Measurements from ENCODE around the gene ZBTB18.

ZBTB18 gene

DNA sequence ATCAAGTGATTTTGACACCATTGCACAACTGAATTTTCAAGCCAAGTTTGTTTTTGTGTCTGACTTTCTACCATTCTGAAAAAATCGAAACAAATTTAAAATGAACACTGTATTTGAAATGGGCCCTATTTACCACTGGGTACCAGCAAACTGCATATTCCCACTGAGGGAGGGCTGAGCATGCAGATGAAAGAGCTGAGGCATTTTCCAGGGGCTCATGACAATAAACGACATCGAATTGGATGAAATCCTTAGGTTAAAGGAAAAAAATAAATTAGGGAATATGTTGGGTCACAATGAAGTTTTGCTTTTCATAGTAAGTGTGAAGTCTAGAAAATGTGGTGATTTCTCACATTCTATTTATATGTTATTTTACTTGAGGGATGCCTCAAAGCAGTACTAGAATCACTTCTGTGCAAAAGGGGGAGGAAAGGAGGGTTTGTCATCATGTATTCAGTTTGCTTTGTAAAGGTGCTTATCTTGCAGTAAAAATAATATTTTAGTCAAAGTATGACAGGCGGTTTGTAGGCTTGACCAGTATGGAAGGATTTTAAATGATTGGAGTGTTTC lies 11.2 kb downstream of the ZBTB18 start:
- DNase-seq (ENCODE audit: low read depth): no peak

DNA sequence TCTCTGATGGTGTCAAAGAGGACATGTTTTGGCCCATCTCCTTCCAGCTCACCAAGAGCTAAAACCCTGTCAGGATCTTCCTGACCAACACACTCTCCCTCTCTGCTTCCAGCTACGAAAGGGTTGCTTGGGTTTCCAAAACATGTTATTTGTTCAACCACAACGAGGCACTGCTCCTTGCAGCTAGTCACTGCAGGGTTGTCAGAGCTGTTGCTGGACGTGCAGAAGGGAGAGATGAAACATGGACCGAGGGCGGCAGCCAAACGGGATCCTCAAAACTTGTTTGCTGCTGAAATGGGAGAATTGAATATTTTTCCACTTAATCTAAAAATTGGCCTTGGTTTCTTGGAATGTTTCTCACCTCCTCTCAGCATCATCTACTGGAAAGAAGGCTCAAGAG lies 12.4 kb downstream of the ZBTB18 start:
- DNase-seq (ENCODE audit: low read depth): no peak

- DNase-seq (ENCODE audit: low read depth): no peak
Measured at GRCh38 chr1:244064621-244065020, 13.5 kb downstream of the ZBTB18 start.

DNA sequence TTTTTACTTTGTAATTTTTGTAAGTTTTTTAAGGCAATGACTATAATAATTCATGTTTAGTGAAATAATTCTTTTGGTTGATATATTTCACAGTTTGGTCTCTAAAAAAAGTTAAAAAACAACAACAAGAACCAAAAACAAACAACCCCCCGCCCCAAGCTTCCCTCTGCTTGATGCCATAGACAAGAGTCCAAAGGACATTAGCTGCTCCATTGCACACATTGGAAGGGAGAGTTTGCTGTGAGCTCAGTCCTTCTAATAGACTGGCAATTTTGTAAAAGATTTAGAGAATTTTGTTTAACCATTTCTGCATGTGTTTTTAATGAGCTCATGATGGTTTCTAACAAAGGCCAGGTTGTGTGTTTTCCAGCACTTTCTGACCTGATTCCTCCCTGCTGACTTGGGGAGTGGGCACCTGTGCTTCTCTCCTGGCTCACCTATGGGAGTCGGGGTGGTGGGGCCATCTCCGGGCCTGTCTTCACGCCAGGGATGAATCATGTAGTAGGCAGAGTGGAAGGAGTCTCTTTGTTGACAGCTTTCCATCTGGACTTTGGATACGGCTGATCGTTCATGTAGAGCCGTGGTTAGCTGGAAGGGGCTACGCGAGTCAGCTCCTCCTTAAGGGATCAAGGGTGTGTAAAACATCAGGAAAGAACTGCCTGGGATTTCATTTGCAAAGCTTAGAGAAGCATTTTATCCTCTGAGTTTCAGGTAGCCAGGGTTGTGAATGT lies 14.1 kb downstream of the ZBTB18 start:
- no peak for DNase-seq (ENCODE audit: low read depth)

- DNase-seq (ENCODE audit: low read depth): no peak
Measured at GRCh38 chr1:244065960-244066388, 14.9 kb downstream of the ZBTB18 start.

DNA sequence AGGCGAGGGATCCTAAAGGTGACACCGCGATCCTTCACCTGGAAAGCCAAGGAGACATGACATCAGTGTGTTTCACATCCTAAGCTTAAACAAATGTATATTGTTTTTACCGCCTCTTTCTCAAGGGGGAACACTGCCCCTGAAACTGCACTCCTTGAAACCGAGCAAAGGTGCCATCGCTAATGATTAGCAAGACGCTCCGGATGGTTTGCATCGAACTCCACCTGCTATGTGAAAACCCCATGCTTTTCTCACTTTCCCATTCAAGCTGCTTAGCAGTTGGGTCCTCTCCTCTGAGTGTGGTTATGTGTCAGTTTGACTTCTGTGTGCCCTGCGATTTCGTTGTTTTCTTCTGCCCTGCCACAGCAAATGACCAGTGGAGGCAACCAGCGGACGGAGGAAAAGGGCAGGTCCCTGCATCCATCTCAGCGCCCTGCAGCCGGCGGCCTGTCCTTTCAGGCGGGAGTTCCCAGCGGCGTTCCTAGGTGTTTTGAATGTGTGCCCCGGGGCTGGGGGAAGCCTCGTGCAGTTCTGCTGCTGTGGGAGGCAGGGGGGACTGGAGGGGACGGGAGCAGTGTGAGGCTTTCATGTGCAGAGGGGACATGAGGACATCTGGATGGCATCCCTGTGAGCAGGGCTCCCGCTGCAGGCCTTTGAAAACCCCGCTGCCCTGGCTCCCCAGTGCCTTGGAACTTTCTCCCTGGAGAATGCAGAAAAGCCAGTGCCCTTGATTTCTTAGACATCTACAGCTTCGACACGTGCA lies 16.1 kb downstream of the ZBTB18 start:
- DNase-seq (ENCODE audit: low read depth): no peak

DNA sequence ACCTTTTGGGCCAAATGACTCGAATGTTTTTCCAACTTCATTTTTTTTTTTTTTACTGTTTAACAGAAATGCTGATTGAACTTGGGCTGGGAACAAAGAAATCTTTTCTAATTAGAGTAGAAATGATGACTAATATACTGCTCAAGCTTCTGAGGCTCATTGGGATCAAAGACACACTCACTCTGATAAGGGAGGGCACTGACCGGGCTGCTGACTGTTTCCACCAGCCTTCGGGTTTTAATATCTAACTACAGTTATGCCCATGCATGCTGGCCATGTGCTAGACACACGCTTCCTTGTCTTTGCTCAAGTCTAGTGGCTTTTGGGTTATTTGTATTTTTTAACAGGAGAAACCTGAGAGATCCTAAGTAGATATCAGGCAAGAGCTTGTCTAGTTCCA lies 16.8 kb downstream of the ZBTB18 start:
- no peak for DNase-seq (ENCODE audit: low read depth)

DNA sequence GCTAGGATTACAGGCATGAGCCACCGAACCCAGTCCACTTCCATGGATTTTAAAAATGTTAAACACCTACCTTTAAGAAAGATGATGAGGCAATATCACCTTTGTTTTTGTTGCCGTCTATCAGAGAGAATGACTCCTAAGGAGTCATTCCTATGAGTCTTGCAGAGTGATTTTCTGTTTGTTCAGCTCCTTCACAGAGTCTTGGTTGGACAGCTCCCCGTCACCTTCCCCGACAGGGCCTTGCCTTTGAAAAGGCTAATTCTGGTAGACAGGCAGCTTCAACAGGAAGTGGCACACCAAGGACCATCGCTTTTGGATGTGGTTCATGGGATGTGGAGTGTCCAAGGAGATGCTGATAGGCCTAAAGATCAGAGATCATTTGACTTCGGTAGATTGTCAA lies 17.5 kb downstream of the ZBTB18 start:
- no peak for DNase-seq (ENCODE audit: low read depth)

DNA sequence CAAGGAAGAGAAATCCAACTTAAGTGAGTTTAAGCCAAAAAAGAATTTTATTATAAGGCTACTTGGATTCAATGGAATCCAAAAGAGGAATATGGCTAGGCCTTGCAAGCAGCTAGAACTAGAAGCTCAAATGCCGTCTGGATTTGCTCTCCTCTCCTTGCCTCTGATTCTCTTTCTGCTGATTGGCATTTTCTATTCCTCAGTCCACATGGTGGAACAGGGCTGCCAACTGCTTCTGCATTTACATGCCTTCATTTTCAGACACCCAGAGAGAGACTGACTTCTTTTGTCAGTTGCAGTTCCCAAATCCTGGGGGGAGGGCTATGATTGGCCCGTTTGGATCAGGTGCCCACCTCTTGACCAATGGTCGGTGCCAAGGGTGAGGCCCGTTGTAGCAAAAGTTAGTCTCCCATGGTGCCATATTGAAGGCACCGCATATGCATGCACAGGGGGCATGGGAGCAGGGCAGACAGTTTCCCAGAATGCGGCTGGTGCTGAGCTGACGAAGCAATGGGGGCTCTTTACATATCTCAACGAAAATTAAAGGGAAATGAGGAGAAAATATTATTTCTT lies 18.3 kb downstream of the ZBTB18 start:
- no peak for DNase-seq (ENCODE audit: low read depth)

GRCh38 chr1:244074559-244075171 lies 23.6 kb downstream of the ZBTB18 start:
- peak; percentile 53 for DNase-seq (ENCODE audit: low read depth)

- DNase-seq (ENCODE audit: low read depth): no peak
Measured at GRCh38 chr1:244075247-244075722, 24.2 kb downstream of the ZBTB18 start.

GRCh38 chr1:244076740-244077139 lies 25.7 kb downstream of the ZBTB18 start:
- DNase-seq (ENCODE audit: low read depth): no peak

DNA sequence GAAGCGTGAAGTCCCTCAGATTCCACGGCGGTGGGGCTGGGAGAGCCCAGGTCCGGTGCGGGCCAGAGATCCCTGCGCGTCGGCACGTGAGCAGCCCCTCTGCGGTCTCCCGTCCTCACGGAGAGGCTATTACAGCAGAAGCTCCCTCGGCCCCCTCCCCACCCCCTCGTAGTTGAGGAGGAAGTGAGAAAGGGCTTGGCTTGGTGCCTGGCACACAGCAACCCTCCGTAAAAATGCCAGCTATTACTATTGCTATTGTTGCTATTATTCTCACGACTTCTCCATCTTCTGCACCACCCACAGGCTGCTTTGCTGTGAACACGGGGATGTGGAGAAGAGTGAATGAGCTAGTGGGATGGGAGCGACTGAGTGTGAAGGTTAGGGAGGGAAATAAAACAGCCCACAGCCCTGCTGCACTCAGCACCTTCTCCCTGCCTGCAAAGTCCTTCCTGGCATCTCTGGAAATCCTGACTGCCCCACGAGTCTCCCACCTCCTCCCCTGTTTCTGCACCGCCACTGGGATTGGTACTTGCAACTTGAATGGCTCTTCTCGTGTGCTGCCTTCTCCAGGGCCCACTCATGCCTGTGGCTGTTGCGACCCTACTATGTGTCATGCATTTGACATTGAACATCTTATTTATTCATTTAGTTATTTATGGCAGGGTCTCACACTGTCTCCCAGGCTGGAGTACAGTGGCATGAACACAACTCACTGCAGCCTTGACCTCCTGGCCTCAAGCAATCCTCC lies 26.6 kb downstream of the ZBTB18 start:
- DNase-seq (ENCODE audit: low read depth): no peak

- DNase-seq (ENCODE audit: low read depth): no peak
Measured at GRCh38 chr1:244080343-244080929, 29.4 kb downstream of the ZBTB18 start.

GRCh38 chr1:244082969-244083368 lies 31.9 kb downstream of the ZBTB18 start:
- no peak for DNase-seq (ENCODE audit: low read depth)

DNA sequence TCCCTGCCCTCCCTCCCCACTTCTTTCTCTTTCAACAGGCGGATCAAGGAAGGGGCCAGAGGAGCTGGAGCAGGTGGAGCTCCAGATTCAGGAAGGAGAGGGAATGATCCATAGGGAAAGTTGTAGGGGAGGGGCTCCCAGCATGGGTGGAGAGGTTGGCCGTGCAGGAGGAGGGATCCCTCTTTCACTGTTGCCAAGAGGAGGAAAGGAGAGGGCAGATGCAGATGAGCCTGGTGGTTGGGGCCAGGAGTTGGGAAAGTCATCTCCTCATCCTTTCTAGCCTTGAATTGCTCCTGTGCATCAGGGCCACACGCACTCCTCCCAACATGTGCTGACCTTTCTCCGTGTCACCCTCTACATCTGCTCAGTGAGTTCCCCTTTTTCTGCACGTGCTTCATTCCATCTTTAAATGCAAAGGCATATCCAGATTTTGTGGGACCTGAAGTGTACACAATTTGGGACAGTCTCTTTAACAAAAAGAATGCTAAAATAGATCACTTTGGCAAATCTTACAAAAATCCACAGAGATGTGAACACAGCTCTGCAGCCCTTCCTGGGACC lies 32.4 kb downstream of the ZBTB18 start:
- no peak for DNase-seq (ENCODE audit: low read depth)

GRCh38 chr1:244084763-244085162 lies 33.7 kb downstream of the ZBTB18 start:
- DNase-seq (ENCODE audit: low read depth): no peak

GRCh38 chr1:244085891-244086290 lies 34.8 kb downstream of the ZBTB18 start:
- DNase-seq (ENCODE audit: low read depth): no peak

DNA sequence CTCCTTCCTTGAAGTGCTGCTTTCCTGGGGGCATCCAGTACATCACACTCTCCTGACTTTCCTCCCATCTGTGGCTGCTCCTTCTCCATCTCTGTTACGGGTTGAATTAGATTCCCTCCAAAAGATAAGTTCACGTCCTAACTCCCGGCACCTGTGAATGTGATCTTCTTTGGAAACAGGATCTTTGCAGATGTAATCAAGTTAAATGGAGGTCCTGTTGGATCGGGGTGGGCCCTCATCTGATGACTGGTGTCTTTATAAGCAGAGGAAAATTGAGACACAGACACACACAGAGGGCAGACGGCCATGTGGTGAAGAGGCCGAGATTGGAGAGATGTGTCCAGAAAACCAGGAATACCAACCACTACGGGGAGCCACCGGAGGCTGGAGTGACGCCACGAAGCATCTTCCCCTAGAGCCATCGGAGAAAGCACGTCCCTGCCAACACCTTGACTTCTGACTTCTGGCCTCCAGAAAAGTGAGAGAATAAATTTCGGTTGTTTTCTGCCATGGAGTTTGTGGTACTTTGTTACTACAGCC lies 36.0 kb downstream of the ZBTB18 start:
- no peak for DNase-seq (ENCODE audit: low read depth)

DNA sequence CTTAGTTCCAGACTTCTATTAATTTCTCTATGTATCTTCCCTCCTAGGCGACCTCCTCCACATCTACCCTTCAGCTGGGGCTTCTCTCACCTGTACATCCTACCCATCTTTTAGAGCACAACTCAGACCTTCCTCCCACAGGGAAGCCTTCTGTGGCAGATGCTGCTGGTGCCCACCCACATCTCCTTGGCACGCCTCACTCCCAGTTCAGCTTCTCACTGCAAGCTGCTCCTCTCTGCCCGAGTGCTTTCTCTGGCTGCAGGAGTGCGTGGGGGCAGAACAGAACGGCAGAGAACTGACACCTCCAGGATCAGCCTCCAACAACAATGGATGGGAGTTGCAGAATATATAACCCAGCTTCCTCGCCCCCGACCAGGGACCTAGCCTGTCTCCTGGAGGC lies 36.5 kb downstream of the ZBTB18 start:
- DNase-seq (ENCODE audit: low read depth): no peak
